H9 (cell line): ENCODE results near the gene MYBPC3. TPM values are rescaled to one million over a fixed set of nuclear protein-coding genes. Genes with fewer than 3 reads are reported as not detected.
A peak's percentile ranks its signal among the peaks of the same experiment; 100 is the strongest.

Source experiments
- DNase-seq: peaks from one replicate; pipeline ENCODE4 v3.0.0-alpha.2; 2017
- H2AFZ ChIP-seq: one replicate; pipeline ENCODE4 v1.6.1; 2013; ENCODE audit warnings: mild to moderate bottlenecking, low read length, control low read depth, moderate library complexity
- H2AK5ac ChIP-seq: 2 replicates; pipeline ENCODE4 v1.6.1; 2013; ENCODE audit warnings: low read length, control low read depth, mixed read lengths; ENCODE audit not compliant: insufficient read length
- H2BK120ac ChIP-seq: one replicate; pipeline ENCODE4 v1.6.1; 2013; ENCODE audit warnings: low read depth, mild to moderate bottlenecking, low read length, control low read depth, inconsistent platforms; ENCODE audit not compliant: poor library complexity, severe bottlenecking
- H2BK12ac ChIP-seq: 2 replicates; pipeline ENCODE4 v1.6.1; 2013; ENCODE audit warnings: low read length, control low read depth, mixed read lengths, low read depth; ENCODE audit not compliant: insufficient read length
- H2BK15ac ChIP-seq: 2 replicates; pipeline ENCODE4 v1.6.1; 2013; ENCODE audit warnings: low read depth, low read length, control low read depth
- H2BK20ac ChIP-seq: one replicate; pipeline ENCODE4 v1.6.1; 2013; ENCODE audit warnings: low read depth, mild to moderate bottlenecking, low read length, control low read depth, inconsistent platforms; ENCODE audit not compliant: poor library complexity, severe bottlenecking
- H2BK5ac ChIP-seq: 2 replicates; pipeline ENCODE4 v1.6.1; 2013; ENCODE audit warnings: low read length, control low read depth, mixed read lengths; ENCODE audit not compliant: insufficient read length
- H3K14ac ChIP-seq: 2 replicates; pipeline ENCODE4 v1.6.1; 2013; ENCODE audit warnings: low read length, control low read depth; ENCODE audit not compliant: insufficient read depth
- H3K18ac ChIP-seq: 2 replicates; pipeline ENCODE4 v1.6.1; 2013; ENCODE audit warnings: low read depth, mild to moderate bottlenecking, mixed read lengths, low read length, control low read depth; ENCODE audit not compliant: insufficient read length
- H3K23ac ChIP-seq: 2 replicates; pipeline ENCODE4 v1.6.1; 2013; ENCODE audit warnings: low read length, control low read depth, mixed read lengths, low read depth; ENCODE audit not compliant: insufficient read length
- H3K23me2 ChIP-seq: 2 replicates; pipeline ENCODE4 v1.6.1; 2013; ENCODE audit warnings: low read depth, mild to moderate bottlenecking, mixed read lengths, low read length, control low read depth; ENCODE audit not compliant: insufficient read length, poor library complexity, severe bottlenecking
- H3K27ac ChIP-seq: 2 replicates; pipeline ENCODE4 v1.5.1; 2013; ENCODE audit warnings: low read length, control low read depth, mixed read lengths, low read depth; ENCODE audit not compliant: insufficient read length
- H3K27me3 ChIP-seq: 2 replicates; pipeline ENCODE4 v1.6.1; 2013; ENCODE audit warnings: low read length, control low read depth, inconsistent platforms; ENCODE audit not compliant: insufficient read depth
- H3K4ac ChIP-seq: 2 replicates; pipeline ENCODE4 v1.6.1; 2013; ENCODE audit warnings: low read depth, mild to moderate bottlenecking, control low read depth, inconsistent platforms, low read length, moderate library complexity
- H3K4me1 ChIP-seq: 2 replicates; pipeline ENCODE4 v1.6.1; 2013; ENCODE audit warnings: low read length, control low read depth, inconsistent platforms; ENCODE audit not compliant: insufficient read depth
- H3K4me2 ChIP-seq: 2 replicates; pipeline ENCODE4 v1.6.1; 2013; ENCODE audit warnings: low read length, control low read depth, mixed read lengths; ENCODE audit not compliant: insufficient read length, insufficient read depth
- H3K56ac ChIP-seq: 2 replicates; pipeline ENCODE4 v1.6.1; 2013; ENCODE audit warnings: low read depth, mild to moderate bottlenecking, mixed read lengths, low read length, control low read depth; ENCODE audit not compliant: insufficient read length
- H3K79me1 ChIP-seq: 2 replicates; pipeline ENCODE4 v1.6.1; 2013; ENCODE audit warnings: low read depth, mild to moderate bottlenecking, moderate library complexity, low read length, control low read depth, inconsistent platforms; ENCODE audit not compliant: insufficient read depth, poor library complexity, severe bottlenecking
- H3K79me2 ChIP-seq: 2 replicates; pipeline ENCODE4 v1.6.1; 2013; ENCODE audit warnings: low read length, control low read depth, inconsistent platforms; ENCODE audit not compliant: insufficient read depth
- H3K9ac ChIP-seq: 2 replicates; pipeline ENCODE4 v1.6.1; 2013; ENCODE audit warnings: low read length, control low read depth, mixed read lengths; ENCODE audit not compliant: insufficient read length; ENCODE audit errors: extremely low read depth
- H3K9me3 ChIP-seq: one replicate; pipeline ENCODE4 v1.6.1; 2013; ENCODE audit warnings: low read depth, low read length, inconsistent platforms; ENCODE audit not compliant: control insufficient read depth
- H3T11ph ChIP-seq: one replicate; pipeline ENCODE4 v1.6.1; 2013; ENCODE audit warnings: mild to moderate bottlenecking, low read length, control low read depth, inconsistent platforms
- H4K20me1 ChIP-seq: one replicate; pipeline ENCODE4 v1.6.1; 2013; ENCODE audit not compliant: control insufficient read depth, insufficient read length, insufficient read depth
- H4K5ac ChIP-seq: 2 replicates; pipeline ENCODE4 v1.6.1; 2013; ENCODE audit warnings: low read depth, mild to moderate bottlenecking, mixed read lengths, low read length, control low read depth; ENCODE audit not compliant: insufficient read length
- H4K8ac ChIP-seq: replicated peaks from 2 replicates; pipeline ENCODE4 v1.6.1; 2013; ENCODE audit warnings: low read length, control low read depth, mixed read lengths, low read depth; ENCODE audit not compliant: insufficient read length
- H4K91ac ChIP-seq: 2 replicates; pipeline ENCODE4 v1.6.1; 2013; ENCODE audit warnings: low read depth, mild to moderate bottlenecking, moderate library complexity, mixed read lengths, low read length, control low read depth; ENCODE audit not compliant: insufficient read length
- H3K27ac Mint-ChIP-seq, 3 experiments: 2 replicates in 2 of 3; 3 replicates in 1 of 3; pipeline ENCODE4 v1.8.0; 2020 to 2021; ENCODE audit warnings: mixed read lengths in 3 of 3, mild to moderate bottlenecking in 1 of 3, moderate library complexity in 1 of 3
- H3K27me3 Mint-ChIP-seq: 2 replicates; pipeline ENCODE4 v1.8.0; 2021; ENCODE audit warnings: low read depth, mild to moderate bottlenecking, moderate library complexity, mixed read lengths
- H3K36me3 Mint-ChIP-seq, 3 experiments: 2 replicates in 2 of 3; 3 replicates in 1 of 3; pipeline ENCODE4 v1.8.0; 2020 to 2021; ENCODE audit warnings: low read depth in 3 of 3, mixed read lengths in 3 of 3; ENCODE audit not compliant: insufficient read depth in 1 of 3
- H3K4me1 Mint-ChIP-seq, 2 experiments: 2 replicates each; pipeline ENCODE4 v1.8.0; 2020; ENCODE audit warnings: mixed read lengths in 2 of 2
- H3K4me3 Mint-ChIP-seq, 2 experiments: 2 replicates in 1 of 2; 3 replicates in 1 of 2; pipeline ENCODE4 v1.8.0; 2020 to 2021; ENCODE audit warnings: mild to moderate bottlenecking in 2 of 2, mixed read lengths in 2 of 2, moderate library complexity in 1 of 2
- H3K9me3 Mint-ChIP-seq, 2 experiments: 2 replicates in 1 of 2; 3 replicates in 1 of 2; pipeline ENCODE4 v1.8.0; 2020; ENCODE audit warnings: mild to moderate bottlenecking in 2 of 2, mixed read lengths in 2 of 2, moderate library complexity in 1 of 2
- CTCF ChIP-seq: fragments of 200-600 bp; sonication (generic); conservative IDR thresholded peaks from 3 replicates; pipeline ENCODE4 v1.8.0; 2021; ENCODE audit warnings: antibody characterized with exemption, mild to moderate bottlenecking
- WGBS: extraction: QIAGEN DNeasy Blood & Tissue Kit; methylation state at CpG from one replicate; pipeline ENCODE4 v1.1.7; 2013; ENCODE audit warnings: missing lambda C conversion rate, low lambda C conversion rate, mixed read lengths; ENCODE audit not compliant: insufficient read length; ENCODE audit errors: extremely low coverage; 5-methylcytosine and 5-hydroxymethylcytosine counted together
- total RNA-seq: library from RNA; stranded (reverse); gene quantifications from 2 replicates; pipeline ENCODE4 v1.2.1, GENCODE V29; 2021

Gene MYBPC3
- total RNA-seq, 1 experiment from 2014 or later = not detected

- H2BK5ac ChIP-seq = no peak overlapping the region
- no peak overlapping the region for H3K56ac ChIP-seq
- H4K91ac ChIP-seq = no peak overlapping the region
- H3K4me2 ChIP-seq = no peak overlapping the region
- WGBS = no CpG with 5 or more reads among the region's 12 CpGs
- H3K27ac ChIP-seq = no peak overlapping the region
- H4K20me1 ChIP-seq = no peaks in the 10 kb centered on the region
- no peak for TF ChIP-seq CTCF
- no peak overlapping the region for H2BK120ac ChIP-seq
- no peaks in the 10 kb centered on the region for H3K79me1 ChIP-seq
- Mint-ChIP-seq H3K4me3 (no peak overlapping the region), H3K4me1 (no peaks in the 10 kb centered on the region), H3K27ac (peak overlapping the region in 1 of 3 experiments; percentile 10; a peak in 1 of 7 replicates), H3K27me3 (no peaks in the 10 kb centered on the region), H3K36me3 (peaks cover 5 to 44% (median 34%) of the 10 kb centered on the region in 3 experiments; a peak in 5 of 7 replicates), H3K9me3 (no peaks in the 10 kb centered on the region)
- H2BK12ac ChIP-seq = no peak overlapping the region
- no peak overlapping the region for H3K14ac ChIP-seq
- H3T11ph ChIP-seq = no peak overlapping the region
- no peak overlapping the region for H4K8ac ChIP-seq
- H2AFZ ChIP-seq = no peak overlapping the region
- no peak overlapping the region for H3K23ac ChIP-seq
- H2BK15ac ChIP-seq = no peak overlapping the region
- DNase-seq = no peak
- H3K27me3 ChIP-seq = no peaks in the 10 kb centered on the region
- no peak overlapping the region for H4K5ac ChIP-seq
- H3K23me2 ChIP-seq = no peaks in the 10 kb centered on the region
- no peak overlapping the region for H2AK5ac ChIP-seq
- no peak overlapping the region for H3K9ac ChIP-seq
- no peaks in the 10 kb centered on the region for H3K4me1 ChIP-seq
- H2BK20ac ChIP-seq = no peak overlapping the region
- H3K79me2 ChIP-seq = no peaks in the 10 kb centered on the region
- H3K4ac ChIP-seq = no peak overlapping the region
- H3K18ac ChIP-seq = no peak overlapping the region
- H3K9me3 ChIP-seq = no peaks in the 10 kb centered on the region
These were observed 26.3 kb downstream of the MYBPC3 start for GRCh38 chr11:47326198-47326597.
